GM18499 (cell line): Measurements from ENCODE around the gene CDK5RAP1.
"Not testable (repeated sequence)": the region's sequence is repeated elsewhere in the genome, so short reads cannot be mapped to it uniquely, and the experiment has no call there.

Experiments
- ATAC-seq: cut with Tn5 transposase; IDR thresholded peaks from one replicate; pipeline ENCODE4 v1.9.1; 2021; ENCODE audit warnings: moderate number of reproducible peaks; ENCODE audit not compliant: insufficient read depth, unreplicated experiment

Gene CDK5RAP1, protein sequence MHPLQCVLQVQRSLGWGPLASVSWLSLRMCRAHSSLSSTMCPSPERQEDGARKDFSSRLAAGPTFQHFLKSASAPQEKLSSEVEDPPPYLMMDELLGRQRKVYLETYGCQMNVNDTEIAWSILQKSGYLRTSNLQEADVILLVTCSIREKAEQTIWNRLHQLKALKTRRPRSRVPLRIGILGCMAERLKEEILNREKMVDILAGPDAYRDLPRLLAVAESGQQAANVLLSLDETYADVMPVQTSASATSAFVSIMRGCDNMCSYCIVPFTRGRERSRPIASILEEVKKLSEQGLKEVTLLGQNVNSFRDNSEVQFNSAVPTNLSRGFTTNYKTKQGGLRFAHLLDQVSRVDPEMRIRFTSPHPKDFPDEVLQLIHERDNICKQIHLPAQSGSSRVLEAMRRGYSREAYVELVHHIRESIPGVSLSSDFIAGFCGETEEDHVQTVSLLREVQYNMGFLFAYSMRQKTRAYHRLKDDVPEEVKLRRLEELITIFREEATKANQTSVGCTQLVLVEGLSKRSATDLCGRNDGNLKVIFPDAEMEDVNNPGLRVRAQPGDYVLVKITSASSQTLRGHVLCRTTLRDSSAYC

DNA sequence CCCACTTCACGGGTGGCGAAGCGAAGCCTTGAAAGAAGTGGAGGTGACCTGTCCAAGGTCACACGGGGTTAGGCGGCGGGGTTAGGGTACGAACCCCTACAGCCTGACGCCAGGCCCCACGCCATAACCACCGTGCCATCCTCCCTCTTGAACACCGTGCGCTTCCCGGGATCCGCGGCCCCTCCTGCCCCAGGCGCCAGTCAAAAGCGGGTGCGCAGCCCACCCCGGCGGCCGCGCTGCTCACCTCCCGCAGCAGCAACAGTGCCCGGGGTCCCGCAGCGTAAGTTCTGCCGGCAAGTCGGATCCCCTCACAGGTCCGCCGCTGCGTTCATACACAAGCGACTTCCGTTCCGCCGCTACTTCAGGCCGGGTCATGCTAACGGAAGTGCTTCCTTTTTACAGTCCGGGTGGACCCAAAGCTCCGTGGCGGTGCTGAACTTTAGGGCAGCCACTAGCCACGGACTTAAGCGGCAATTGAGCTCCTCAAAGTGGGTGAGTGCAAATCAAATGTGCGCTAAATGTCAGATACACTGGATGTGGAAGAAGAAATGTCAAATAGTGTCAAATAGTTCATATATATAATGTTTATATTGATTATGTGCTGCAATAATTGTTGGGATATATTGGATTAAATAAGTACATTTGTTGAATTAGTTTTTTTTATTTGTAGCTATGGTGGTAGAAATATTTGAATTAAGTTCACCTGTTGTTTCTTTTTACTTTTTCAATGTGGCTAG lies at the start of gene CDK5RAP1:
CDK5RAP1 (minus strand) TSS at position 336 of the 737 bp plus-strand sequence. CDS start 4,455 bp downstream, outside the sequence.
- ATAC-seq, result no peak

DNA sequence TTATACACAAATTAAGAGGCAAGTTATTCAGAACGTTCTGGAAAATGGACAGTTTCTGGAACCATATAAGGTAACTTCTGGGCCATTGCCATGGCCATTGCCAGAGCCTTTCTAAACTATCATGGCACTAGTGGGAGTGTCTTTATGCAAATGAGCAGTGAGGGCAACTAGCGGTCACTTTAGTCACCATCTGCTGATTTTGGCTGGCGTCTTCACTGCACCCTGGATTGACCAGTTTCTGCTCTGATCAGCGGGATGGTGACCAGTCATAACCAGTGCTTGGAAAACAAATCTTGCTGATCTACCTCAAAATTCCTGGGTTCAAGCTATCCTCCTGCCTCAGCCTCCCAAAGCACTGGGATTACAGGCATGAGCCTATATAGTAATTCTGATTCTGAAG lies 49.5 kb upstream of the CDK5RAP1 start:
- no peak for ATAC-seq

DNA sequence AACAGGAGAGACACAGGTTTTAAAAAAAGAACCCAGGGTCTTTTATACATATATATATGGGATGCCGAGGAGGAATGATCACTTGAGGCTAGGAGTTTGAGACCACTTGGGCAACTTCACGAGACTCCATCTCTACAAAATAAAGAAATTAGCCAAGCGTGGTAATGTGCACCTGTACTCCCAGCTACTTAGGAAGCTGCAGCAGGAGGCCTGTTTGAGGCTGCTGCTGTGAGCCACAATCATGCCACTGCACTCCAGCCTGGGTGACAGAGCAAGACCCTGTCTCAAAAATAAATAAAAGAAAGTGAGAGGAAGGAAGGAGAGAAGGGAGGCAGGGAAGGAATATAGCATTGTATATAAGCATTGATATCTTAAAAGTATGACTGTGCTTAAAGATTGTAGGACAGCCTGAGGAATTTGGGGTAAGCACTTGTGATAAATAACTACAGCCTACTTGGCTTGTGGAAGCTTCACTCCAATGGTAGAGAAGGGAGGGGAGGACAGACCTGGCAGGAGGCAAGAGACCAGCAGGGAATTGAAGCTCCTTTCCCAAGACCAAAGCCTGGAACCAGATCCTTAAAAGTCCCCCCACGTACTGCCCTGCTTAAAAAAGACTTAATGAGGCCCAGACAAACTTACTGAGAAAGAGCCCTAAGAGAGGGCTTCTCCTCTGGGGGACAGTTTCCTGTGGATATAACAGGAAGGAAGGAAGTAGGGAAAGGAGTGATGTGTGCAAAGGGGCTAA lies 44.7 kb upstream of the CDK5RAP1 start:
- ATAC-seq, result no peak

GRCh38 chr20:33444797-33445560 lies 43.7 kb upstream of the CDK5RAP1 start:
- ATAC-seq, result no peak

GRCh38 chr20:33443512-33444239 lies 42.4 kb upstream of the CDK5RAP1 start, which contains the start of gene SNTA1:
Gene SNTA1, minus strand, starts transcription at chr20:33443763. Its CDS starts 143 bp downstream, at chr20:33443620.
- no peak for ATAC-seq

DNA sequence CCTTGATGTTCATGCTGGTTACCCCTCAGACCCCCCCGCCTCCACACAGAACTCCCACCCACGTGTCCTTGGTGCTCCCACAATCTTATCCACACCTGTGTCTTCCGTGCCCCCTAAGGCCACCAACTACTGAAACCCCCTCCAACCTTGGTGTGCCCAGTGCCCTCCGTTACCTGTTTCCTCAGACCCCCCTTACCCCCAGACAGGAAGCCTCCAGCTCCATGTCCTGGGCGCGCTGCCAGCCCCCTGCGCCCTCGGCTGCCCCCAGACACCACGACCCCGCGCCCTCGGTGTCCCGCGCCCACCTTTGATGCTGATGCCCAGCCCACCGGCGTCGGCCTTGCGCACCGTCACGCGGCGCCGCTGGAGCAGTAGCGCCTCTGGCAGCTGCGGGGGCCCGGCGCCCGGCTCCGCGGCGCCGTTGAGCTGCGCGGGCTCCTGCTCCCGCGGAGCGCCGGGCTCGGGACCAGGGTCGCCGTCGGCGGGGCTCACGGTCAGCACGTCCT lies 41.7 kb upstream of the CDK5RAP1 start:
- ATAC-seq, result no peak

GRCh38 chr20:33442136-33443005 lies 41.1 kb upstream of the CDK5RAP1 start:
- no peak for ATAC-seq

GRCh38 chr20:33441142-33441955 lies 40.0 kb upstream of the CDK5RAP1 start:
- no peak for ATAC-seq

- not testable (repeated sequence) for ATAC-seq
Measured at GRCh38 chr20:33440562-33440961, 39.2 kb upstream of the CDK5RAP1 start.

DNA sequence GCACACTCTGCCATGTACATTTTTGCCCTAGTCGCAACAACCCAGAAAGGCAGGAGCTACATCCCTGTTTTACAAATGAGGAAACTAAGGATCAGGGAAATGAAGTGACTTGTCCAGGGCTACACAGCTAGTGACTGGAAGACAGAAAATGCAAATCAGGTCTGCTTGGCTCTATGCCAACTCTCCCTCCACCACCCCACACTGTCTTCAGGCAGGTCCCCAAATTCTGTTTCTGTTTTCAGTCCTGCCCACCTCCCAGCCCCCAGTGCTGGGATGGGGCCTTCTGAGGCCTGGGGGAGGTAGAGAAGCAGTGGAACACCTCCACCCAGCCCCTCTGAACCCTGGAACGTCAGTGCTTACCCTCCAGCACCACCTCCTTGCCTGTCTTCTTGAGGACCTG lies 37.2 kb upstream of the CDK5RAP1 start:
- no peak for ATAC-seq

DNA sequence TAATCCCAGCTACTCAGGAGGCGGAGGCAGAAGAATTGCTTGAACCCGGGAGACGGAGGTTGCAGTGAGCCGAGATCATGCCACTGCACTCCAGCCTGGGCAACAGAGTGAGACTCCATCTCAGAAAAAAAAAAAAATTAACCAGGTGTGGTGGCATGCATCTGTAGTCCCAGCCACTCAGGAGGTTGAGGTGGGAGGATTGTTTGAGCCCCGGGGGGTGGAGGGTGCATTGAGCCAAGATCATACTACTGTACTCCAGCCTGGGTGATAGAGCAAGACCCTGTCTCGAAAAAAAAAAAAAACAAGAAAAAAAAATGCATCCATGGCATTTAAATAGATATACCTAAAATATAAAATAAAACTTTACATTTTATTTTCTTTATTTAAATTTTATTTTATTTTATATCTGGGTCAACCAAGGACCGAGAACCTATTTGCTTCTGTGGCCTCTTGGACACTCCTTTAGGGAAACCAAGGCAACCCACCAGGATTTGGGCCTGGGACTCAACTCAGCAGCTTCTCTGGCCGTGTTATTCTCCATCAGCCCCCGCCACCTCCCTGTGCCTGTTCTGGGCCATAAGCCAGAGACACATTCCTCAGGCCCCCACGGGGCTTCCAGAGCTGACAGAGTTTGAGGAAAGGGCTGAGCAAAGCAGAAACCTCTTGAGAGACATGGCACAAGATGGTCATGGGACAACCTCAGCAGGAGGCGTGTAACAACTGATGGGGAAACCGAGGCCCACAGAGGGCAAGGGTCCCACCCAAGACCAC lies 36.0 kb upstream of the CDK5RAP1 start:
- ATAC-seq, result no peak

- no peak for ATAC-seq
Measured at GRCh38 chr20:33434434-33434833, 33.1 kb upstream of the CDK5RAP1 start.

DNA sequence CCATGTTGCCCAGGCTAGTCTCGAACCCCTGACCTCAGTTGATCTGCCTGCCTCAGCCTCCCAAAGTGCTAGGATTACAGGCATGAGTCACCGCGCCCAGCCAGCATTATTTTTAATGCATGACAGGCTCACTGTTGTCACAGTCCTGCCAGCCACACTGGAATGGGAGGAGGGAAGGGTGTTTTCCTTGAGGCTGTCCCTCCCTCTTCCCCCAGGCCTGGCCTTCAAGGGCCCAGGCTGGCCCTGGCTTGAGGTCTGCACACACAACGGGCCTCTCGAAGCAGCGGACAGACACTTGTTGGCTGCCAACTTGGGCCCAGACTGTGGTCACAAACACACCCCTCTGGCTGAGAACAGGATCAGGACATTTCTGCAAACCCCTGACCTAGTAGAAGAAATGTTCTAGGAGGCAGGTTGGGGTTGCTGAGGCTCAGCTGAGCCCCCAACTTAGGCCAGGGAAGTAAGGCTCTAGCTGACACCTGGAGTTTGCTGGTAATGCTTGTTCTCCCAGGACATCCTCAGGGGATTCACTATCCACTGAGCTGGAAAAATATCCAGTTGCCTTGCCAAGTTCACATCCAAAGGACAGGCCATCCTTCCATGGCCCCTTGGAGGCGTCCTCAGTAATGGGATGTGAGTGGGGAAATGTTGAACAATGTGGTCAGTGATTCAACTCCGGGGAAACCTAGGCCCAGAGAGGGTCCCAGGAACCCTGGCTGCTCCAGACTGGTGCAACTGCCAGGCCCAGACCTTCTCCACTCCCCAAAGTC lies 32.3 kb upstream of the CDK5RAP1 start:
- no peak for ATAC-seq

DNA sequence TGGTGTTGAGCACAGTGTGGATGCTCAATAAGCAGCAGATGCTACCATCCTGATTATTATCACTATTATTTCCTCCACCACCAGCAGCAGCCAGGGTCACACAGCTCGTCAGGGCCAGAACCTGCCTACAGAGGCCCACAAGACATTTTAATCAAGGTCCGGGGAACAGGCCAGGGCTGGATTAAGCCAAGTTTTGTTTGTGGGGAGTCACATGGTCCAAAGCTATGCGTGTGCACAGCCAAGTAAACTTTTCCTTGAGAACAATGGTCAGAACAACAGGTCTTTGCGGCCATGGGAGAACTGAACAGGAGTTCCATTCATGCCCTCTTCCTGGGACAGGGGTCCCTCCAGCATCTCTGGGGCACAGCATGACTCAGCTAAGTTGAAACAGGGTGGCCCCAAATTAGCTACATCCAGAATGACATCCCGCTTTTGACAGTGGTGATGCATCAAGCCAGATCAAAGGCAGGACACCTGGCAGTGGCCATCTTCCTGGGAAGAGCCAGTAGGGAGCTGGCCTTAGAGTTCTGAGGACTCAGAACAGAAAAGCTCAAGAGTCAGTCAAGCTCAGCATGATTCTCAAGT lies 30.6 kb upstream of the CDK5RAP1 start:
- no peak for ATAC-seq

DNA sequence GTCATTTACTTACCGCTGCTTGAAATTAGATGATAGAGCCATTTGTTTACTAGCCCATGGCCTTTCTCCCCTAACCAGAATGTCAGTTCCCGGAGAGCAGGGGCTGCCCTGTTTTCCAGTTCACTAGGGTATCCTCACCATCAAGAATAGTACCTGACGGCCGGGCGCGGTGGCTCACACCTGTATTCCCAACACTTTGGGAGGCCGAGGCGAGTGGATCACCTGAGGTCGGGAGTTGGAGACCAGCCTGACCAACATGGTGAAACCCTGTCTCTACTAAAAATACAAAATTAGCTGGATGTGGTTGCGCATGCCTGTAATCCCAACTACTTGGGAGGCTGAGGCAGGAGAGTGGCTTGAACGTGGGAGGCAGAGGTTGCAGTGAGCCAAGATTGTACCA lies 22.6 kb upstream of the CDK5RAP1 start:
- ATAC-seq, result not testable (repeated sequence)
